Kidney epithelial cell (primary cell): ENCODE measurements around the gene PLCB1. TPM values are rescaled to one million over a fixed set of nuclear protein-coding genes. Genes with fewer than 3 reads are reported as not detected.

ENCODE experiments used
- DNase-seq: peaks from one replicate; pipeline ENCODE4 v3.0.0-alpha.2; 2010; ENCODE audit warnings: low read depth
- H3K27me3 ChIP-seq: 2 replicates; pipeline ENCODE4 v1.6.0; 2011; ENCODE audit warnings: low read length; ENCODE audit not compliant: control insufficient read depth, insufficient read depth
- H3K36me3 ChIP-seq: 2 replicates; pipeline ENCODE4 v1.5.1; 2011; ENCODE audit warnings: low read length; ENCODE audit not compliant: control insufficient read depth, insufficient read depth
- H3K4me3 ChIP-seq: 2 replicates; pipeline ENCODE4 v1.5.1; 2011; ENCODE audit warnings: low read depth, mild to moderate bottlenecking, control low read depth, low read length
- CTCF ChIP-seq: IDR thresholded peaks from 2 replicates; pipeline ENCODE4 v1.5.1; 2011; ENCODE audit warnings: mild to moderate bottlenecking, moderate library complexity, low read length, control low read depth, inconsistent platforms; ENCODE audit not compliant: insufficient read depth, poor library complexity, severe bottlenecking
- total RNA-seq: library from RNA; depleted of rRNA; stranded (reverse); fragments of >200 nt; gene quantifications from 2 replicates; pipeline ENCODE4 v1.2.3, GENCODE V29; 2015

Gene PLCB1
- total RNA-seq, 1 donor from 2014 or later = 5.1 TPM

- peaks cover 7% of the 10 kb centered on the region for H3K27me3 ChIP-seq
- H3K4me3 ChIP-seq = no peak overlapping the region
- no peaks in the 10 kb centered on the region for H3K36me3 ChIP-seq
- no peak for DNase-seq
- TF ChIP-seq CTCF = no peak
Observed at GRCh38 chr20:8126841-8127378, 5.2 kb upstream of the PLCB1 start.

DNA sequence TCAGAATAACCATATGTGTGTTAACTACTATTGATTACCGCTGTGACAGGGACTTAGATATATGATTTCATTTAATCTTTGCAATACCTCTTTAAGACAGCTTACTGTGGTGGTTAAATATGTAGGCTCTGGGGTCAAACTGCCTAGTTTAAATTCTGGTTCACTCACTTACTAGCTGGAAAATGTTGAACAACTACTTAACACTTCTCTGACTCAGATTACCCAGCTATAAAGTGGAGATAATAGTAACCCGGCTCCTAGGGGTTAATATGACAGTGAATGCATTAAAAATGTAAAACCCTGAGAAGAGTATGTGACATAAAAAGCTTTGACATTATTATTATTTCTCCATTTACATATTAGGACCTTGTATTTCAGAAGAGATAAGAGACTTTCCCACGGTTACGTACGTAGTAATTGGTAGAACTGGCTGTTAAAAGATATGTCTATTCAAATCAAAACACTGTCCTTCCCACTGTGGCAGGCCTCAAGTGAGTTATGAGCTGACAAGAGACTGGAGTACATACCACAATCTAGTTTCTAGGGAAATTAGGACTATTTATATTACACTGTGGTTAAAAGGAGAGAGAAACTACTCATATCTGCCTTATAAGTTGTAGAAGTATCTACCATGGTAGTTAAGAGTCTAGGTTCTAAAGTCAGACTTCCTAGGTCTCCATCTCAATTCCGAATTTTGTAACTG is 4.4 kb upstream of the PLCB1 start:
- Histone ChIP-seq H3K36me3 (no peaks in the 10 kb centered on the region), H3K4me3 (no peak overlapping the region), H3K27me3 (peaks cover 10% of the 10 kb centered on the region)
- no peak for TF ChIP-seq CTCF
- DNase-seq = no peak

DNA sequence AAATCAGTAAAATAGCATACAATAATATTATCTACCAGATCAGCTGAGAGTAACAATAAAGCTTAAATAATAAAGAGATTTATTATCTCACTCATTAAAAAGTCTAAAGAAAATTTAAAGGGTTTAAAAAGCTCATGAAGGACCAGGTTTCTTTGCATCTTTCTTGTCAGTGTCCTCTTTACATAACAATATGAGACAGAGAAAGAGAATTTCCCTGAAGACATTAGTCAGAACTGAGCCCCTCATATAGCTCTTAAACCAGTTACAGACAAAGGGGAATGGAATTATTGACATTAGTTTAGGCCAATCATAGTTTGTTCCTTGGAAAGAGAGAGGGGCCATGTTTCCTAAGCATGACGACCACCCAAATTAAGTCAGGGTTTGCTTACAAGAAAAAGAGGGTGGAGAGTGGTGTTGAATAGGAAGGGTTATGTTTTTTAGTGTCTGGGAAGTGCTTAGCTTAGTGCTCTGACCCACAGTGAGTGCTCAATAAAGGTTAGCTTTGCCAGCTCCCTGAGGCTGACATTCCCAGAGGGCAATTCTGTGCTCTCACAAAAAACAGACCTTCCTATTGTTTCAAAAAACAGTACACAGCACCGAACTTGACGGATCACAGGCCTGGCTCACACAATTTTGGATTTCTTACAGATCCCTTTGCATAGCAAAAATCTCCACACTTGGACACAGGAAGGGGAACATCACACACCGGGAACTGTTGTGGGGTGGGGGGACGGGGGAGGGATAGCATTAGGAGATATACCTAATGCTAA is 3.6 kb upstream of the PLCB1 start:
- Histone ChIP-seq H3K36me3 (no peaks in the 10 kb centered on the region), H3K4me3 (no peak overlapping the region), H3K27me3 (peaks cover 18% of the 10 kb centered on the region)
- DNase-seq = no peak
- no peak for TF ChIP-seq CTCF

- no peak for DNase-seq
- Histone ChIP-seq H3K27me3 (peaks cover 22% of the 10 kb centered on the region), H3K4me3 (no peak overlapping the region), H3K36me3 (no peaks in the 10 kb centered on the region)
- no peak for TF ChIP-seq CTCF
Observed at GRCh38 chr20:8129211-8129976, 2.7 kb upstream of the PLCB1 start.

GRCh38 chr20:8130840-8131526 is 1.1 kb upstream of the PLCB1 start:
- H3K4me3 ChIP-seq = no peak overlapping the region
- no peak for TF ChIP-seq CTCF
- no peak for DNase-seq
- peaks cover 22% of the 10 kb centered on the region for H3K27me3 ChIP-seq
- no peaks in the 10 kb centered on the region for H3K36me3 ChIP-seq
